Retinal pigment epithelial cell (primary cell): ENCODE measurements around the gene SPRN.

Experiments
- DNase-seq: peaks from one replicate; pipeline ENCODE4 v3.0.0-alpha.2; 2010; ENCODE audit warnings: low read depth
- H3K4me3 ChIP-seq: 2 replicates; pipeline ENCODE4 v1.5.1; 2011; ENCODE audit warnings: mild to moderate bottlenecking, low read length, control low read depth, moderate library complexity
- TF ChIP-seq, protein P1 (sequence below): conservative IDR thresholded peaks from 2 replicates; pipeline ENCODE4 v1.5.1; 2011; ENCODE audit warnings: low read depth, low read length, control low read depth, inconsistent platforms

SPRN gene

DNA sequence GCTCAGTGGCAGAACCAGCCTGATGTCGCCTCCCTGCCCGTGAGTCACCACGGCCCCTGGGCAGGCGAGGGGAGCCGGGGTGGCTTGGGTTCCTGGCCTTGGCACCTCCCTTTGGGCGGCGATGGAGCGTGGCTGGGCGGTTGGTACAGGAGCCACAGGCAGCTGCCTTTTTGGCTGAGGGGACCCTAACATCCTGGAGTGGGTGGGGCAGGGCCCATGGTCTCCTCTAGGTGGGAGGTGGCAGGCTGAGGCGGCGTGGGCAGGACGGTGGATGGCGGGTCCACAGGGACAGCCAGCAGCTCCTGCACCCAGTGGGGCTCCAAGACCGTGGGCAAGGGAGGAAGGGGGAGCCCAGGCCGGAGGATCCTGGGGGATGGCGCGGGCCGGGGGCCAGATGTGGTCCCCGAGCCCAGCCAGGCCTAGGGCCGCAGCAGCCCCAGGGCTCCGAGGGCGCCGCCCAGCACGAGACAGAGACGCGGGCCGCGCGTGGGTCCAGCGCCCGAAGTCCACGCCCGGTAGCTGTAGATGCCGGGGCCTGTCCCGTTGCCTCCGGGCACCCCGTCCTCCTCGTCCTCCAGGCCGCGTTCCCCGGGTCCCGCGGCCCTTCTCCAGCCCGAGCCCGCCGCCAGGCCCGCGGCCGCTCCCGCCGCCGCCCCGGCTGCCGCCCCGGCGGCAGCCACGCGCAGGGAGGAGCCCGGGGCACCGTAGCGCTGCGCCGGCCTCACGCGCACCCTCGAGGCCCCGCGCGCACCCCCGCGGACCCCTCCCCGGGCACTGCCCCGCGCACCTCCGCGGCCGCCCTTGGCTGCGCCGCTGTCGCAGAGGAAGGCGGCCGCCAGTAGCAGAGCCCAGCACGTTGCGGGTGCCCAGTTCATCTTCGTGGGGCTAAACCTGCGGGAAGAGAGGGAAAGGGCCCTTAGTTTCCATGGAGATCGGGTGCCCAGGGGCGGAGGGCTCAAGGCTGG is 1.3 kb downstream of the SPRN start:
- no peak overlapping the region for H3K4me3 ChIP-seq
- TF ChIP-seq, protein P1, sequence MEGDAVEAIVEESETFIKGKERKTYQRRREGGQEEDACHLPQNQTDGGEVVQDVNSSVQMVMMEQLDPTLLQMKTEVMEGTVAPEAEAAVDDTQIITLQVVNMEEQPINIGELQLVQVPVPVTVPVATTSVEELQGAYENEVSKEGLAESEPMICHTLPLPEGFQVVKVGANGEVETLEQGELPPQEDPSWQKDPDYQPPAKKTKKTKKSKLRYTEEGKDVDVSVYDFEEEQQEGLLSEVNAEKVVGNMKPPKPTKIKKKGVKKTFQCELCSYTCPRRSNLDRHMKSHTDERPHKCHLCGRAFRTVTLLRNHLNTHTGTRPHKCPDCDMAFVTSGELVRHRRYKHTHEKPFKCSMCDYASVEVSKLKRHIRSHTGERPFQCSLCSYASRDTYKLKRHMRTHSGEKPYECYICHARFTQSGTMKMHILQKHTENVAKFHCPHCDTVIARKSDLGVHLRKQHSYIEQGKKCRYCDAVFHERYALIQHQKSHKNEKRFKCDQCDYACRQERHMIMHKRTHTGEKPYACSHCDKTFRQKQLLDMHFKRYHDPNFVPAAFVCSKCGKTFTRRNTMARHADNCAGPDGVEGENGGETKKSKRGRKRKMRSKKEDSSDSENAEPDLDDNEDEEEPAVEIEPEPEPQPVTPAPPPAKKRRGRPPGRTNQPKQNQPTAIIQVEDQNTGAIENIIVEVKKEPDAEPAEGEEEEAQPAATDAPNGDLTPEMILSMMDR, result no peak
- no peak for DNase-seq

- TF ChIP-seq, protein P1, result no peak
Observed at GRCh38 chr10:133422223-133422806, 2.1 kb downstream of the SPRN start.

DNA sequence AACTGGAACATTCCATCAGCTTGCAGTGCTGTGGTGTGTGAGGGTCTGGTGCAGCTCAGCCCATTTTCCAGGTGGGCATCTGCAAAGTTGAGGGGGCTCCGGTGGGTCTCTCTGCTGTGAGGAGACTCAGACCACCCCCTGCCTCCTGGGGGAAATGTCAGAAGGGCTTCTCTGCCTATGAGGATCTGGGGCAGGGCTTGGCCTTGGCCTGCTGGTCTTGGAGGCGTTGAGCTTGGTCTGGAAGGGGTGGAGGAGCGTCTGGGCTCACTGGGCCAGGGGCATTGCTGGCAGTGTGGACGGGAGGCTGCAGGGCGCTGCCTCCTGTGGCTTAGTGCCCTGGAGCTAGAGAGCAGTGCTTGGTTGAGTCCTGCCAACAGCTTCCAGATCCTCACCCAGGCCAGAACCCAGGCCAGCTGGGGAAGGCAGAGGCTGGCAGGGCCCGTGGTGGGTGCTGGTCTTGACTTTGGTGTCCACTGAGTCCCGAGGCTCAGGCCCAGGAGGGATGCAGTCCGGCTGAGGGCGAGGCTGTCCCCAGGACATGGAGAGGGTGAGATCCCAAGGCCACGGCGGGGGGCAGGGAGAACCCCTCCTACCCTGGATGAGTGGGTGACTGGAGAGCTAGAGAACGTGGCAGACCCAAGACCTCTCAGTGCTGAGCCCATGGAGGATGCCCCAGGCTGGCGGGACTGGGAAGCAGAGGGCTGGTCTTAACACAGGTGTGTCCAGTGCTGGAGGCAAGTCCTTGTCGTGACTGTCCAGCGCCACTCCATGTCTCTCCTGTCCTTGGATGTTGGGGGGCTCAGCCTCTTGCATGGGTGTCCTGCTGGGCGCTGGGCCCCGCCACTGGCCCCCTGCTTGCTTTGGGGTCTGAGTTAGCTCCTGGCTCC is 2.8 kb downstream of the SPRN start:
- no peak overlapping the region for H3K4me3 ChIP-seq

More at GRCh38 chr10:133422223-133422806, 2.1 kb downstream of the SPRN start:
- no peak overlapping the region for H3K4me3 ChIP-seq
- DNase-seq, result no peak

GRCh38 chr10:133420579-133420978 is 3.8 kb downstream of the SPRN start:
- no peak overlapping the region for H3K4me3 ChIP-seq
- TF ChIP-seq, protein P1, result no peak
- DNase-seq, result no peak

More for the DNA sequence above, 2.8 kb downstream of the SPRN start:
- no peak for DNase-seq
- TF ChIP-seq, protein P1, result no peak

DNA sequence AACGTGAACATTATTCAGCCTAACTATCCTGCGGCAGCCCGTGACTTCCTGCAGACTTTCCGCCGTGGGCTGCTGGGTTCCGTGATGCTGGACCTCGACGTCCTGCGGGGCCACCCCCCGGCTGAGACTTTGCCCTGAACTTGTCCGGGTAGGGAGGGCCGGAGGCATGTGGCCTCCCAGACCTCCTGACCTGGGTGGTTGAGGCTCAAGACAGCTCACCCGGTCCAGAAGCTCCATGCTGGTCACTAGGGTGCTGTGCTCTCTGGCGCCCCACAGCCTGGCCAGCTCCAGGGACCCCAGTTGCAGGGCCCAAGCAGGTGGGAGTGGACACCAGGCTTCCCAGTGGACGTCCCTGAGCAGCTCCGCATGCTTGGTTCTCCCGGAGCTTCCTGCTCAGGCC is 4.4 kb downstream of the SPRN start:
- TF ChIP-seq, protein P1, result no peak
- no peak overlapping the region for H3K4me3 ChIP-seq
- DNase-seq, result no peak

DNA sequence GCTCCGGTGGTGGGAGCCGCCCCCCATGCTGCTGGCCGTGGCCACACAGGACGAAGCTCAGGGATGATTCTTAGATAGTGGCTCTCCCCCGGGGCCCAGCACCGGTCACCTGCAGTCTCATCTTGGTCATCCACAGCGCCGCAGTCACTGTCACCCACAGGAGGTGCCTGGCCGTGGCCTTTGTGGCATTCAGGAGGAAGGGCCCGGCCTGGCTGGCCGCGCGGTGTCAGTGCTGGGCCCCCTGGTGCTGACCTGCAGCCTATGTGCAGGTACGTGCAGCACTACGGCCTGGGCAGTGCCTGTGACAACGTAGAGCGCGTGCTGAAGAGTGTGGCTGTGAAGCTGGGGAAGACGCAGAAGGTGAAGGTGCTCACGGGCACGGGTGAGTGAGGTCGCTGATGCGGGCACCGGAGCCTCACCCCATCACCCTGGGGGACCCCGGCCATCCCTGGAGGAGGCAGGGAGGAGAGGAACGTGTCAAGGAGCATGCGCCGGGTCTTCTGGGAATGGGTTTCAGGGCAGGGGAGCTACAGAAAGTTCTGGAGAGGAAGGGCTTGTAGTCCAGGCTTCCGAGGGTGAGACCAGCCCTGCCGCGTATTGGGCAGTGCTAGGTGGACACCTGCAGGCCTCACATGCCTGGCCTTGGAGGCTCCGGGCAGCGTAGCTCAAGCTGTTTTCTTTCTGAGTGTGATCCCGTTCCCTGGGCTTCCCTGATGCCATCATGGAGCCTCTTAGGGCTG is 5.0 kb downstream of the SPRN start:
- no peak overlapping the region for H3K4me3 ChIP-seq
- DNase-seq, result no peak
- TF ChIP-seq, protein P1, result no peak
